Sigmoid colon (tissue), 4 donors: ENCODE results near the gene CTRB2.

Experiments
- EP300 ChIP-seq, 4 donors: sonication (generic); formaldehyde crosslinking; IDR thresholded peaks; one replicate each; pipeline ENCODE4 v1.6.1; 2017; ENCODE audit warnings: antibody characterized with exemption in 4 of 4
- POLR2A ChIP-seq, 2 donors: fragments of 450-650 bp; IDR thresholded peaks; one replicate each; pipeline ENCODE4 v1.6.1; 2016; ENCODE audit warnings: antibody characterized with exemption in 2 of 2, mild to moderate bottlenecking in 2 of 2, moderate library complexity in 2 of 2
- POLR2AphosphoS5 ChIP-seq, 4 donors: sonication (generic); formaldehyde crosslinking; IDR thresholded peaks; one replicate each; pipeline ENCODE4 v1.6.1; 2017; ENCODE audit warnings: antibody characterized with exemption in 4 of 4
- TF ChIP-seq, protein P1 (sequence below), 4 experiments: fragments of 450-650 bp in 3 of 4; fragments of 200-600 bp in 1 of 4; IDR thresholded peaks; one replicate each; pipeline ENCODE4 v1.5.1; 2016 to 2019; ENCODE audit warnings: antibody characterized with exemption in 4 of 4, mild to moderate bottlenecking in 3 of 4, moderate library complexity in 2 of 4

DNA sequence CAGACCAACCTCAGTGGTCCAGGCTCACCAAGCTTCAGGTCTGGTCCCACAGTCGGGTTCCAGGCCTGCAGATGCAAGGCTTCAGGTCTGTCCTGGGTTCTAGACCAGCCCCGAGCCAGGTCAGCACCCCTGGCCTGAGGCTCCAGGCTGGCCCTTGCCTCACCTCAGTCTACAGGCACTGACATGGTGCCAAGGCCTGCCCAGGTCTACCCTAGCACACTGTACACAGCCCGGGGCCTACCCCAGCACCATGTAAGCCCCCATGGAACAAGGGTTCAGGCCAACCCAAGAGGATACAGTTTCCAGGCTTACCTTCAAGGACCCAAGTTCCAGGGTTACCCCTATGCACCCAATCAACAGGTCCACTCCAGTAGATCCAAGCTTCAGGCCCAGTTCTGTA is 31.9 kb downstream of the CTRB2 start:
- TF ChIP-seq, protein P1, sequence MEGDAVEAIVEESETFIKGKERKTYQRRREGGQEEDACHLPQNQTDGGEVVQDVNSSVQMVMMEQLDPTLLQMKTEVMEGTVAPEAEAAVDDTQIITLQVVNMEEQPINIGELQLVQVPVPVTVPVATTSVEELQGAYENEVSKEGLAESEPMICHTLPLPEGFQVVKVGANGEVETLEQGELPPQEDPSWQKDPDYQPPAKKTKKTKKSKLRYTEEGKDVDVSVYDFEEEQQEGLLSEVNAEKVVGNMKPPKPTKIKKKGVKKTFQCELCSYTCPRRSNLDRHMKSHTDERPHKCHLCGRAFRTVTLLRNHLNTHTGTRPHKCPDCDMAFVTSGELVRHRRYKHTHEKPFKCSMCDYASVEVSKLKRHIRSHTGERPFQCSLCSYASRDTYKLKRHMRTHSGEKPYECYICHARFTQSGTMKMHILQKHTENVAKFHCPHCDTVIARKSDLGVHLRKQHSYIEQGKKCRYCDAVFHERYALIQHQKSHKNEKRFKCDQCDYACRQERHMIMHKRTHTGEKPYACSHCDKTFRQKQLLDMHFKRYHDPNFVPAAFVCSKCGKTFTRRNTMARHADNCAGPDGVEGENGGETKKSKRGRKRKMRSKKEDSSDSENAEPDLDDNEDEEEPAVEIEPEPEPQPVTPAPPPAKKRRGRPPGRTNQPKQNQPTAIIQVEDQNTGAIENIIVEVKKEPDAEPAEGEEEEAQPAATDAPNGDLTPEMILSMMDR (IDR thresholded peaks at IDR 0.05) = no peak
- no peak for TF ChIP-seq POLR2A (IDR thresholded peaks at IDR 0.05)
- TF ChIP-seq EP300 (IDR thresholded peaks at IDR 0.05) = no peak
- no peak for TF ChIP-seq POLR2AphosphoS5 (IDR thresholded peaks at IDR 0.05)
